ENCODE results near the gene ZNF839.

- no peak for TF ChIP-seq GATA3 (IDR thresholded peaks at IDR 0.05; ENCODE audit: borderline replicate concordance)
- no peak for TF ChIP-seq HDAC2 (IDR thresholded peaks at IDR 0.05)
- no peak for TF ChIP-seq CTCF (IDR thresholded peaks at IDR 0.05)
- TF ChIP-seq NFE2L2 (conservative IDR thresholded peaks at IDR 0.05; ENCODE audit: low read length), result no peak
- no peak for TF ChIP-seq EP300 (IDR thresholded peaks at IDR 0.05)
- no peak for TF ChIP-seq PBX3 (IDR thresholded peaks at IDR 0.05)
- TF ChIP-seq RNF2 (IDR thresholded peaks at IDR 0.05; ENCODE audit: borderline replicate concordance, low read depth), result no peak
- no peak for TF ChIP-seq KDM1A (IDR thresholded peaks at IDR 0.05; ENCODE audit: low read depth)
- TF ChIP-seq RARB (CRISPR knock-in tag; IDR thresholded peaks at IDR 0.05), result no peak
- no peak for TF ChIP-seq POLR2A (IDR thresholded peaks at IDR 0.05; ENCODE audit: low read length)
Observed at GRCh38 chr14:102345232-102345631, 25.7 kb downstream of the ZNF839 start.
